RWPE2 (cell line): ENCODE results near the gene PANX3.
"Not testable (repeated sequence)": the region's sequence is repeated elsewhere in the genome, so short reads cannot be mapped to it uniquely, and the experiment has no call there.

ENCODE experiments used
- ATAC-seq: fragments of 200-7000 bp; cut with Tn5 transposase; 3 replicates; pipeline ENCODE4 v1.9.1; 2021; ENCODE audit warnings: low read depth
- DNase-seq: peaks from one replicate; pipeline ENCODE4 v3.0.0-alpha.2; 2020; ENCODE audit warnings: low spot score
- H3K27ac ChIP-seq: fragments of 450-650 bp; 2 replicates; pipeline ENCODE4 v1.5.1; 2017; ENCODE audit warnings: mild to moderate bottlenecking; ENCODE audit not compliant: poor library complexity, severe bottlenecking
- H3K27me3 ChIP-seq: fragments of 250-450 bp; sonication (Bioruptor Pico); 2 replicates; pipeline ENCODE4 v1.5.1; 2021; ENCODE audit warnings: mild to moderate bottlenecking, moderate library complexity; ENCODE audit not compliant: insufficient read depth, poor library complexity, severe bottlenecking
- H3K36me3 ChIP-seq: fragments of 250-450 bp; sonication (Bioruptor Pico); 2 replicates; pipeline ENCODE4 v1.5.1; 2020; ENCODE audit warnings: low read depth, mild to moderate bottlenecking, moderate library complexity
- H3K4me1 ChIP-seq: fragments of 250-450 bp; sonication (Bioruptor Pico); 2 replicates; pipeline ENCODE4 v1.5.1; 2021; ENCODE audit warnings: mild to moderate bottlenecking, moderate library complexity; ENCODE audit not compliant: insufficient read depth, poor library complexity, severe bottlenecking
- H3K4me3 ChIP-seq: fragments of 250-450 bp; sonication (Bioruptor Pico); 2 replicates; pipeline ENCODE4 v1.5.1; 2021; ENCODE audit warnings: mild to moderate bottlenecking, moderate library complexity; ENCODE audit not compliant: severe bottlenecking
- H3K9me3 ChIP-seq: fragments of 250-450 bp; sonication (Bioruptor Pico); 2 replicates; pipeline ENCODE4 v1.5.1; 2021; ENCODE audit warnings: mild to moderate bottlenecking, moderate library complexity; ENCODE audit not compliant: severe bottlenecking
- CTCF ChIP-seq: fragments of 450-650 bp; IDR thresholded peaks from one replicate; pipeline ENCODE4 v1.5.1; 2017; ENCODE audit warnings: mild to moderate bottlenecking, moderate library complexity; ENCODE audit not compliant: poor library complexity, severe bottlenecking

PANX3 gene

GRCh38 chr11:124602193-124602592 is 9.0 kb upstream of the PANX3 start:
- H3K27me3 ChIP-seq: peaks cover 7% of the 10 kb centered on the region
- no peak overlapping the region for H3K4me3 ChIP-seq
- DNase-seq (no peak), ATAC-seq (no peak)
- no peak for TF ChIP-seq CTCF
- H3K27ac ChIP-seq: no peak overlapping the region
- H3K4me1 ChIP-seq: no peaks in the 10 kb centered on the region
- H3K36me3 ChIP-seq: no peaks in the 10 kb centered on the region
- H3K9me3 ChIP-seq: no peaks in the 10 kb centered on the region

- not testable (repeated sequence) for ATAC-seq, H3K9me3 ChIP-seq, H3K27ac ChIP-seq, H3K36me3 ChIP-seq, DNase-seq, H3K4me1 ChIP-seq, H3K27me3 ChIP-seq, H3K4me3 ChIP-seq
Observed at GRCh38 chr11:124602723-124603122, 8.5 kb upstream of the PANX3 start.

GRCh38 chr11:124605719-124606118 is 5.5 kb upstream of the PANX3 start:
- Histone ChIP-seq H3K27ac (no peak overlapping the region), H3K4me3 (no peak overlapping the region), H3K27me3 (no peaks in the 10 kb centered on the region), H3K9me3 (no peaks in the 10 kb centered on the region), H3K36me3 (no peaks in the 10 kb centered on the region), H3K4me1 (no peaks in the 10 kb centered on the region)
- no peak for DNase-seq
- no peak for ATAC-seq
- TF ChIP-seq CTCF: no peak

GRCh38 chr11:124608147-124608546 is 3.1 kb upstream of the PANX3 start:
- H3K36me3 ChIP-seq: no peaks in the 10 kb centered on the region
- ATAC-seq: no peak
- H3K27me3 ChIP-seq: no peaks in the 10 kb centered on the region
- TF ChIP-seq CTCF: no peak
- DNase-seq: no peak
- H3K4me1 ChIP-seq: no peaks in the 10 kb centered on the region
- no peaks in the 10 kb centered on the region for H3K9me3 ChIP-seq
- no peak overlapping the region for H3K4me3 ChIP-seq
- no peak overlapping the region for H3K27ac ChIP-seq

- no peaks in the 10 kb centered on the region for H3K4me1 ChIP-seq
- H3K27ac ChIP-seq: no peak overlapping the region
- DNase-seq (no peak), ATAC-seq (no peak)
- no peaks in the 10 kb centered on the region for H3K9me3 ChIP-seq
- H3K36me3 ChIP-seq: no peaks in the 10 kb centered on the region
- H3K4me3 ChIP-seq: no peak overlapping the region
- no peaks in the 10 kb centered on the region for H3K27me3 ChIP-seq
- no peak for TF ChIP-seq CTCF
Observed at GRCh38 chr11:124610295-124610694, 933 bp upstream of the PANX3 start.
